SIG-M5 (cell line): ENCODE measurements around the gene TNS3.

ENCODE experiments used
- DNase-seq: peaks from one replicate; lab custom pipeline; 2025; lab: John Stamatoyannopoulos, UW

TNS3 gene

DNA sequence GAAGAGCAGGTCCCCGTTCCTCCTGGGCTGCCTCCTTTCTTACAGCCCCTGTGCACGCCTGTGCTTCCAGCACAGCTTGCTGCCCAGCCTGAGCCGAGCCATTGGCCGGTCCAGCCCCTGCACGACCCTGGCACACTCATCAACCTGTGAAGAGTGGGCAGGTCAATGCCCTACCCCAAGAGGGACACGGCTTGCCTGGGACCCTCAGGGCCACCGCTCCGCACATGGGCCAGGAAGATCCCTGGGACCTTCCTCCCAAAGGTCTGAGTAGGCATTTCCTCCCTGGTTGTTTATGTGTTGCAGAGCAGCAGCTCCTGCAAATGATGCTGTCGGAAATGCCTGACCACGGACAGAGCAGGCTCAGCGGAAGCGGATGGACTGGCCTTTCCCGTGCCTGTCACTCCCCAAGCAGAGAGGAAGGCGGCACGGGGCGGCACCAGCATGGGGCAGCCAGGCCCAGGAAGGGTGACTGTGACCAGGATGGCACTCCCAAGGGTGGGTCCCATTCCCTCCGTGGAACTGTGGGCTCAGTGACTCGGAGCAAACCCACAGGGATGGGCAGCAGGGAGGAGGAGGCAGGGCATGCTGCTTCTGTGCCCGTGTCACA is 252.5 kb downstream of the TNS3 start:
- no peak for DNase-seq

GRCh38 chr7:47328392-47329319 is 253.3 kb downstream of the TNS3 start:
- DNase-seq = no peak

- DNase-seq = no peak
These were observed 254.1 kb downstream of the TNS3 start for GRCh38 chr7:47327698-47328391.

GRCh38 chr7:47327346-47327697 is 254.6 kb downstream of the TNS3 start:
- DNase-seq = no peak

GRCh38 chr7:47326808-47327207 is 255.1 kb downstream of the TNS3 start:
- no peak for DNase-seq

GRCh38 chr7:47326220-47326619 is 255.7 kb downstream of the TNS3 start:
- DNase-seq = no peak

- no peak for DNase-seq
These were observed 256.6 kb downstream of the TNS3 start for GRCh38 chr7:47325337-47325736.

- DNase-seq = no peak
These were observed 258.0 kb downstream of the TNS3 start for GRCh38 chr7:47323904-47324303.

DNA sequence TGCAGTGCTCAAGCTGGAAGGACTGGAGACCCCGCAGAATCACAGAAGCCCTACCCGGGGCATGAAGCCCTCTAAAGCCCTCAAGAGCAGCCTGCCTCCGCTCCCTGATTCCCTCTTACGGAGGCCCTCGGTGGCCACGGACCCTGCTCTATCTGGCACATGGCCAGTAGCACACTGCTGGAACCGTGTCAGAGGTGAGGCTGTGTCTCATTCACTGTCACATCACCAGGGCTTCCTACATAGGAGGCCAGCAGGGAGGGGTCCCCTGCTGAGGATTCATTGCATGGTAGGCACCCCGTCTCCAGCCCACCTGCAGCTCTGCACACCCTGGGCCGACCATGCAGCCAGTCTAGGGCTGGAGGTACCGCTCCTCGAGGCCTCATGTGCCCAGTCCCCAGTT is 259.2 kb downstream of the TNS3 start:
- no peak for DNase-seq

GRCh38 chr7:47320296-47320695 is 261.6 kb downstream of the TNS3 start:
- DNase-seq = no peak

DNA sequence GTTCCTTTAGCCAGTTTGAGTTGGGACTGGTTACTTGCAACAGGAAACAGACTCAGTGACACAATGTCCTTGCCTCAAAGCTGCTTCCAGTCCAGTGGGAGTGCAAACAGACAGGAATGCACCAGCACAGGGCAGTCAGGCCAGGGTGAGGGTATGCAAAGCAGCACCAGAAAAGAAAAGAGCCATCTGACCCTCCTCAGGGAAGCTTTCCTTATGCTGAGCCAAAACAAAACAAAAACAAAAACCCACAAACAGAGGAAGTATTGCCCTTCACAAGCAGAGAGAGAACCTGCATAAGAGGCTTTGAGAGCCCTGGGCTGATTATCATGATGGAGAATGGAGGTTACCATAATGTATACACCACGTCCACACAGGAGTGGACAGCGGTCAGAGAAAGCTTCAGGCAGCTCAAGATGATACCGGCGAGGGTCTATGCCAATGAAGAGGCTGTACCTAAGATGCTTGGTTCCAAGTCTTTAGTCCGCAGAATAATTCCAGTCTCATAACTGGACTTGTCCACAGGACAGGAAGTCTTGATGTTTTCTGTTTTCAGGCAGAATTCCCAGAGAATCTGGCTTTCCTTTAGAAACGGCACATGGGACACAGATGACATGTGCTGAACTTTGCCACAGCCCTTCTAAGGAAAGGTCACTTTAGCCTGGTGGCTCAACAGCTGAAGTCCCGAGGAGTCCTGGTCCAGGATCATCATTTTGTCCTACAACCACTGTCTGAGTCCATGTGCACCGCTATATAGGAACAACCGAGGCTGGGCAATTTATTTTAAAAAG is 263.3 kb downstream of the TNS3 start:
- DNase-seq = no peak

- DNase-seq = no peak
These were observed 264.4 kb downstream of the TNS3 start for GRCh38 chr7:47317487-47317886.

- DNase-seq = no peak
These were observed 266.9 kb downstream of the TNS3 start for GRCh38 chr7:47314728-47315607.

- no peak for DNase-seq
These were observed 267.7 kb downstream of the TNS3 start for GRCh38 chr7:47314248-47314647.

DNA sequence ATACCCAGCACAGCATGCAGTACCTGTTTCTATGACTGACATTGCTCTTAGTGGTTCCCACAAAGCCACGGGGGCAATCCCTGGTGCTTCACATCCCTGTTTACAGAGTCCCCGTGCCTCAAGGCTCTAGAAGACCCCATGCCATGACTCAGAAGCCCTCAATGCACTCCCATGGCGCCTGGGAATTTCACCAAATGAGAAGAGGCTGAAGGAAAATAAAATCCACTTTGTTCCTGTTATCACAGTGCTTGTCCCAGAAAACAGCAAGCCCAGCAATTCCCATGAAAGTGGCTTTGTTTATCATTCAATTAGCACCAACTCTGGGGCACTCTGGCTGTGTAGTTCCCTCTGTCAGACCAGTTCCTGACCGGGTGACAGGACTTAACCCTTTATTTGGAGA is 268.3 kb downstream of the TNS3 start:
- no peak for DNase-seq

GRCh38 chr7:47311891-47312290 is 270.0 kb downstream of the TNS3 start:
- DNase-seq = no peak

DNA sequence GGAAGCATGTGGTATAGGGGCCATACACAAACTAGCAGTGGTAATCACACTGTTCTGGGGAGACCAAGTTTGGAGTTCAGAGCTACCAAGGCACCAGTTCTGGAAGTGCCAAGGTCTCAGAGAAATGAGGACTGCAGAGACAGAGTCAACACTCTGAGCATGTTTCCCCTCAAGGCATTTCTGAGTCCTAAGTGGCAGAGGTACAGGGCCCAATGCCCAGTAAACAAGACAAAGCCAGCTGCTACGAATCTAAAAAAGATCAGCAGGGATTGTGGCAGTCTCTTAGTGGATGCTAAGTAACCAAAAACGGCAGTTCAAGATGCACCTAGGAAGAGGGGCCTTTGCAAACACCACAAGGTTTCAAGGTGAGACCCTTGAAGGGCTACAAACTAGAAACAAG is 271.9 kb downstream of the TNS3 start:
- DNase-seq = no peak

DNA sequence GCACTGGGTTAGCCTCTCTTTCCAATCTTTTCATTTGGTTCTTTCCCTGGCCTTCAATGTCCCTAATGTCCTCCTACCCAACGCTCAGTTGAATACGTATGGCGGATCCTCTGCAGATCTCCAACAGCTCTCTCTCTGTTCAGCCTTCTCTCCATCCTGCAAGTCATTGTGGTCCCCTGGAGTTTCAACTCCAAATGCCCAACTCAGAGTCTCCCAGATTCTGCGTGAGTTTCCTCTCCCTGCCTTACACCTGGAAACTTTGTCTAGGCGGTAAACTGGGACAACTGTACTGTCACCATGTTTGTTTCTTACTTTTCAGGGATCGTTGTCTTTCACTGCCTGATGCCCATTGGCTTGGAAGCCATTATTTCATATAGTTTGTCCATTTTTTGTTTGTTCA is 273.1 kb downstream of the TNS3 start:
- no peak for DNase-seq

- DNase-seq = no peak
These were observed 274.6 kb downstream of the TNS3 start for GRCh38 chr7:47307311-47307710.

GRCh38 chr7:47304727-47305719 is 276.9 kb downstream of the TNS3 start:
- DNase-seq = no peak
